ENCODE results near the gene PAX7. TPM values are rescaled to one million over a fixed set of nuclear protein-coding genes. Genes with fewer than 3 reads are reported as not detected.

The PAX7 gene
- total RNA-seq, 4 donors from 2014 or later: 1.8 to 5.1 (median 3.9) TPM

- peak overlapping the region in 2 of 4 donors; percentile 59 to 78 for H3K27ac ChIP-seq
- TF ChIP-seq CTCF (IDR thresholded peaks at IDR 0.05 in 4 of 5, conservative IDR thresholded peaks at IDR 0.05 in 1 of 5) (no peak), POLR2A (IDR thresholded peaks at IDR 0.05) (no peak)
- ATAC-seq (no peak), DNase-seq (no peak)
- peaks cover 87 to 99% (median 98%) of the 10 kb centered on the region in 3 donors for H3K27me3 ChIP-seq
- no peaks in the 10 kb centered on the region for H3K36me3 ChIP-seq
- H3K9me3 ChIP-seq: no peaks in the 10 kb centered on the region
- H3K4me1 ChIP-seq: peaks cover 0 to 14% of the 10 kb centered on the region in 2 donors
- intact Hi-C loops (cut with DNase I; ENCODE audit: low total_unique reads): no loop called here
- H3K4me3 ChIP-seq: peak overlapping the region in 3 of 4 donors; percentile 36 to 53 (median 44)
- in situ Hi-C loops (cut with MboI; ENCODE audit: low sequenced_read_pairs in 4 of 4): no loop called here
These were observed 2.9 kb downstream of the PAX7 start for GRCh38 chr1:18633422-18634155.

GRCh38 chr1:18634276-18634675 lies 3.6 kb downstream of the PAX7 start:
- DNase-seq (no peak), ATAC-seq (no peak)
- Histone ChIP-seq H3K4me3 (peak overlapping the region in 1 of 4 donors; percentile 36), H3K27ac (no peak overlapping the region), H3K27me3 (peaks cover 87 to 98% (median 98%) of the 10 kb centered on the region in 3 donors), H3K9me3 (no peaks in the 10 kb centered on the region), H3K4me1 (peaks cover 0 to 14% of the 10 kb centered on the region in 2 donors), H3K36me3 (no peaks in the 10 kb centered on the region)
- TF ChIP-seq POLR2A (IDR thresholded peaks at IDR 0.05) (no peak), CTCF (IDR thresholded peaks at IDR 0.05 in 4 of 5, conservative IDR thresholded peaks at IDR 0.05 in 1 of 5) (no peak)
- intact Hi-C loops (cut with DNase I; ENCODE audit: low total_unique reads): no loop called here
- in situ Hi-C loops (cut with MboI; ENCODE audit: low sequenced_read_pairs in 4 of 4): no loop called here

GRCh38 chr1:18635070-18635577 lies 4.5 kb downstream of the PAX7 start:
- TF ChIP-seq CTCF (IDR thresholded peaks at IDR 0.05 in 4 of 5, conservative IDR thresholded peaks at IDR 0.05 in 1 of 5) (no peak), POLR2A (IDR thresholded peaks at IDR 0.05) (no peak)
- DNase-seq (no peak), ATAC-seq (no peak)
- Histone ChIP-seq H3K36me3 (no peaks in the 10 kb centered on the region), H3K27me3 (peaks cover 86 to 99% (median 98%) of the 10 kb centered on the region in 3 donors), H3K27ac (no peak overlapping the region), H3K9me3 (no peaks in the 10 kb centered on the region), H3K4me3 (peak overlapping the region in 1 of 4 donors; percentile 13), H3K4me1 (peaks cover 0 to 14% of the 10 kb centered on the region in 2 donors)
- intact Hi-C loops (cut with DNase I; ENCODE audit: low total_unique reads): no loop called here
- in situ Hi-C loops (cut with MboI; ENCODE audit: low sequenced_read_pairs in 4 of 4): no loop called here

DNA sequence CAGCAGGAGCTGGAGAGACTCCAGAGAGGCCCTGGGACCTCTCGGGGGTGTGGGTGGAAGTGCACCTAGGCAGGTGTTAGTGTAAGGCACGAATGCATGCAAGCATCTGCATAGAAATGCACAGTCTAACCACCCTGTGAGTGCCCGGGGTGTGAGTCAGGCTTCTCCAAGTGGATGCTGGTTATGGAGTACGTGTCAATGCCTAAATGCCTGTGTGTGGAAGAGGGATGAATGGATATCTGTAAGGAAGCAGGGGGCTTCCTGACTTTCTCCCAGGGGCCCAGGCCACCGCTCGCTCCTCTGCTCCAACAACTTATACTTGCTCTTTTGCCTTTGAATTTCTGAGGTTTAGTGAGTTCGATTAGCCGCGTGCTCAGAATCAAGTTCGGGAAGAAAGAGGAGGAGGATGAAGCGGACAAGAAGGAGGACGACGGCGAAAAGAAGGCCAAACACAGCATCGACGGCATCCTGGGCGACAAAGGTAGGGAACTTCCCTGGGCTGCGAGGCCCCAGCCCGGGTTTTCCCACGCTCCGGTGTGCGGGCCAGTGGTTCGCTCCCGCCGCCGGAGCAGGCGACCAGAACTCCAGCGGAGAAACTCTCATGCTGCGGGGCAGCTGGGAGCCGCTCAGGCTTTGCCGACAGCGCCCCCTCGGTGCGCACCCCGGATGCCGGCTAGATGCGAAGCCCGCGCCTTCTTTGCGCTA lies 5.4 kb downstream of the PAX7 start:
- ATAC-seq (no peak), DNase-seq (no peak)
- Histone ChIP-seq H3K27me3 (peaks cover 86 to 99% (median 98%) of the 10 kb centered on the region in 3 donors), H3K27ac (peak overlapping the region in 1 of 4 donors; percentile 63), H3K4me1 (peaks cover 0 to 6% of the 10 kb centered on the region in 2 donors), H3K4me3 (peak overlapping the region in 3 of 4 donors; percentile 7 to 24 (median 17)), H3K36me3 (no peaks in the 10 kb centered on the region), H3K9me3 (no peaks in the 10 kb centered on the region)
- TF ChIP-seq CTCF (IDR thresholded peaks at IDR 0.05 in 4 of 5, conservative IDR thresholded peaks at IDR 0.05 in 1 of 5) (peak in 1 of 5 experiments; percentile 22), POLR2A (IDR thresholded peaks at IDR 0.05) (no peak)
- in situ Hi-C loops (cut with MboI; ENCODE audit: low sequenced_read_pairs in 4 of 4) (no loop called here), intact Hi-C loops (cut with DNase I; ENCODE audit: low total_unique reads) (no loop called here)
